Measurements from ENCODE around the gene RGS7BP.

The RGS7BP gene

DNA sequence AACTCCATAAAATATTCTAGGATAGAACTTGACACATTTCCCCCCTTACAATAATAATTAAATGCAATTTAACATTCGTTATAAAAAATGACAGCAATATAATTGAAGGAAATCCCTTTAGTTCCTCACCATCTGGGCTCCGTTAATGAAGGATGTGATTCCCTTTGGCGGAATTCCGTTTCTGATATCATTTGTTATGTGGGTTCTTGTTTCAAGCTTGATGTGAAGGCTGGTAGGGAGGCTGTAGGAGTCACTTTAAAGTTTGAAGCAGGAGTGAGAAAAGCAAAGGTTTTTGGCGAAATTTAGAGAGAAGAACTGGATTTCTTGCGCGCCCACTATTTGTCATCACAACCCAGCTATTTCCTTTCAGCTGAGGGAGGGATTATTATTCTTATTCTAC lies 4.0 kb downstream of the RGS7BP start:
- Histone ChIP-seq H3K27me3 (replicated peaks; ENCODE audit: control insufficient read depth, insufficient read depth, low read length) (peaks cover 2% of the 10 kb centered on the region), H3K36me3 (ENCODE audit: control insufficient read depth, insufficient read depth, low read length) (no peaks in the 10 kb centered on the region), H3K4me3 (replicated peaks; ENCODE audit: low read depth, low read length) (no peak overlapping the region)
- TF ChIP-seq, protein P1, sequence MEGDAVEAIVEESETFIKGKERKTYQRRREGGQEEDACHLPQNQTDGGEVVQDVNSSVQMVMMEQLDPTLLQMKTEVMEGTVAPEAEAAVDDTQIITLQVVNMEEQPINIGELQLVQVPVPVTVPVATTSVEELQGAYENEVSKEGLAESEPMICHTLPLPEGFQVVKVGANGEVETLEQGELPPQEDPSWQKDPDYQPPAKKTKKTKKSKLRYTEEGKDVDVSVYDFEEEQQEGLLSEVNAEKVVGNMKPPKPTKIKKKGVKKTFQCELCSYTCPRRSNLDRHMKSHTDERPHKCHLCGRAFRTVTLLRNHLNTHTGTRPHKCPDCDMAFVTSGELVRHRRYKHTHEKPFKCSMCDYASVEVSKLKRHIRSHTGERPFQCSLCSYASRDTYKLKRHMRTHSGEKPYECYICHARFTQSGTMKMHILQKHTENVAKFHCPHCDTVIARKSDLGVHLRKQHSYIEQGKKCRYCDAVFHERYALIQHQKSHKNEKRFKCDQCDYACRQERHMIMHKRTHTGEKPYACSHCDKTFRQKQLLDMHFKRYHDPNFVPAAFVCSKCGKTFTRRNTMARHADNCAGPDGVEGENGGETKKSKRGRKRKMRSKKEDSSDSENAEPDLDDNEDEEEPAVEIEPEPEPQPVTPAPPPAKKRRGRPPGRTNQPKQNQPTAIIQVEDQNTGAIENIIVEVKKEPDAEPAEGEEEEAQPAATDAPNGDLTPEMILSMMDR (IDR thresholded peaks at IDR 0.05; ENCODE audit: insufficient read depth, low read length, poor library complexity, severe bottlenecking), result no peak
- DNase-seq (ENCODE audit: extremely low read depth, insufficient read length), result no peak

- TF ChIP-seq, protein P1 (IDR thresholded peaks at IDR 0.05; ENCODE audit: insufficient read depth, low read length, poor library complexity, severe bottlenecking), result no peak
- Histone ChIP-seq H3K4me3 (replicated peaks; ENCODE audit: low read depth, low read length) (no peak overlapping the region), H3K27me3 (replicated peaks; ENCODE audit: control insufficient read depth, insufficient read depth, low read length) (no peaks in the 10 kb centered on the region), H3K36me3 (ENCODE audit: control insufficient read depth, insufficient read depth, low read length) (no peaks in the 10 kb centered on the region)
- DNase-seq (ENCODE audit: extremely low read depth, insufficient read length), result no peak
These were observed 7.7 kb downstream of the RGS7BP start for GRCh38 chr5:64513492-64513891.

DNA sequence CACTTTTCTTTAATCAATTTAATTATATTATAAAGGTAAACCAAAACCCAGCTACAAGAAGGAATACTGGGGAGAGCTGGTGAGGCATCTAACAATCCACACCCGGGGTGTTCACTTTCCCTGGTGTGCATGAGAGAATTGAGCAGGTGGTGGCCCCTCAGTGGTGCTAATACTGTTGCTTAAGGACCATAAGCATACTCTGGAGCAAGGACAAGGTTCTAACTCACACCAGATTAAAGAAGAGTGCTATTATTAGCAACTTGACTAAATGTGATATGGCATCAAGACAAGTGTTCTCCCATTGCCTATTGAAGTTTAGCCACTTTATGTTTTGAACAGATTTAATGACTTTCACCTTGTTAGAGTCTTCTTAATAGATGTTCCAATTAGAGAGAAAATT lies 8.8 kb downstream of the RGS7BP start:
- Histone ChIP-seq H3K4me3 (replicated peaks; ENCODE audit: low read depth, low read length) (no peak overlapping the region), H3K36me3 (ENCODE audit: control insufficient read depth, insufficient read depth, low read length) (no peaks in the 10 kb centered on the region), H3K27me3 (replicated peaks; ENCODE audit: control insufficient read depth, insufficient read depth, low read length) (no peaks in the 10 kb centered on the region)
- DNase-seq (ENCODE audit: extremely low read depth, insufficient read length), result no peak
- TF ChIP-seq, protein P1 (IDR thresholded peaks at IDR 0.05; ENCODE audit: insufficient read depth, low read length, poor library complexity, severe bottlenecking), result no peak

GRCh38 chr5:64516216-64516615 lies 10.4 kb downstream of the RGS7BP start:
- Histone ChIP-seq H3K27me3 (replicated peaks; ENCODE audit: control insufficient read depth, insufficient read depth, low read length) (no peaks in the 10 kb centered on the region), H3K36me3 (ENCODE audit: control insufficient read depth, insufficient read depth, low read length) (no peaks in the 10 kb centered on the region), H3K4me3 (replicated peaks; ENCODE audit: low read depth, low read length) (no peak overlapping the region)
- TF ChIP-seq, protein P1 (IDR thresholded peaks at IDR 0.05; ENCODE audit: insufficient read depth, low read length, poor library complexity, severe bottlenecking), result no peak
- no peak for DNase-seq (ENCODE audit: extremely low read depth, insufficient read length)

GRCh38 chr5:64518793-64519192 lies 13.0 kb downstream of the RGS7BP start:
- Histone ChIP-seq H3K36me3 (ENCODE audit: control insufficient read depth, insufficient read depth, low read length) (no peaks in the 10 kb centered on the region), H3K4me3 (replicated peaks; ENCODE audit: low read depth, low read length) (no peak overlapping the region), H3K27me3 (replicated peaks; ENCODE audit: control insufficient read depth, insufficient read depth, low read length) (no peaks in the 10 kb centered on the region)
- TF ChIP-seq, protein P1 (IDR thresholded peaks at IDR 0.05; ENCODE audit: insufficient read depth, low read length, poor library complexity, severe bottlenecking), result no peak
- DNase-seq (ENCODE audit: extremely low read depth, insufficient read length), result no peak

GRCh38 chr5:64519263-64519662 lies 13.4 kb downstream of the RGS7BP start:
- TF ChIP-seq, protein P1 (IDR thresholded peaks at IDR 0.05; ENCODE audit: insufficient read depth, low read length, poor library complexity, severe bottlenecking), result no peak
- H3K27me3 ChIP-seq (replicated peaks; ENCODE audit: control insufficient read depth, insufficient read depth, low read length), result no peaks in the 10 kb centered on the region

More at GRCh38 chr5:64519263-64519662, 13.4 kb downstream of the RGS7BP start:
- no peak overlapping the region for H3K4me3 ChIP-seq (replicated peaks; ENCODE audit: low read depth, low read length)
- no peak for DNase-seq (ENCODE audit: extremely low read depth, insufficient read length)
- H3K36me3 ChIP-seq (ENCODE audit: control insufficient read depth, insufficient read depth, low read length), result no peaks in the 10 kb centered on the region
